HEK293T (cell line): ENCODE data around the gene SMR3B.

ENCODE experiments used
- ARNT ChIP-seq: fragments of 450-650 bp; IDR thresholded peaks from 2 replicates; pipeline ENCODE4 v1.6.1; 2017; ENCODE audit warnings: mild to moderate bottlenecking
- BHLHE40 ChIP-seq: fragments of 450-650 bp; IDR thresholded peaks from 2 replicates; pipeline ENCODE4 v1.6.1; 2016; ENCODE audit warnings: mild to moderate bottlenecking, moderate library complexity, borderline replicate concordance
- FOXM1 ChIP-seq: fragments of 450-650 bp; IDR thresholded peaks from 2 replicates; pipeline ENCODE4 v1.6.1; 2017; ENCODE audit warnings: mild to moderate bottlenecking, borderline replicate concordance
- LEF1 ChIP-seq: fragments of 450-650 bp; IDR thresholded peaks from 2 replicates; pipeline ENCODE4 v1.6.1; 2017; ENCODE audit warnings: mild to moderate bottlenecking, borderline replicate concordance
- PKNOX1 ChIP-seq: fragments of 450-650 bp; IDR thresholded peaks from 2 replicates; pipeline ENCODE4 v1.6.1; 2016
- SUZ12 ChIP-seq: fragments of 450-650 bp; IDR thresholded peaks from 2 replicates; pipeline ENCODE4 v1.6.1; 2016; ENCODE audit warnings: mild to moderate bottlenecking

GRCh38 chr4:70397580-70397979 is 14.6 kb downstream of the SMR3B start, which contains the start of gene OPRPN:
- TF ChIP-seq LEF1 (no peak), PKNOX1 (no peak), SUZ12 (no peak), FOXM1 (no peak), ARNT (no peak), BHLHE40 (no peak)
